Breast epithelium (tissue), 3 donors: ENCODE results near the gene RAMP1.

Source experiments
- POLR2A ChIP-seq: fragments of 450-650 bp; IDR thresholded peaks from one replicate; pipeline ENCODE4 v1.6.1; 2016; ENCODE audit warnings: antibody characterized with exemption, mild to moderate bottlenecking, moderate library complexity
- POLR2AphosphoS5 ChIP-seq, 3 donors: sonication (generic); formaldehyde crosslinking; IDR thresholded peaks; one replicate each; pipeline ENCODE4 v1.6.1; 2017; ENCODE audit warnings: antibody characterized with exemption in 3 of 3
- TF ChIP-seq, protein P1 (sequence below), 3 donors: fragments of 450-650 bp; IDR thresholded peaks; one replicate each; pipeline ENCODE4 v1.5.1; 2016 to 2017; ENCODE audit warnings: antibody characterized with exemption in 3 of 3, mild to moderate bottlenecking in 3 of 3, moderate library complexity in 3 of 3

DNA sequence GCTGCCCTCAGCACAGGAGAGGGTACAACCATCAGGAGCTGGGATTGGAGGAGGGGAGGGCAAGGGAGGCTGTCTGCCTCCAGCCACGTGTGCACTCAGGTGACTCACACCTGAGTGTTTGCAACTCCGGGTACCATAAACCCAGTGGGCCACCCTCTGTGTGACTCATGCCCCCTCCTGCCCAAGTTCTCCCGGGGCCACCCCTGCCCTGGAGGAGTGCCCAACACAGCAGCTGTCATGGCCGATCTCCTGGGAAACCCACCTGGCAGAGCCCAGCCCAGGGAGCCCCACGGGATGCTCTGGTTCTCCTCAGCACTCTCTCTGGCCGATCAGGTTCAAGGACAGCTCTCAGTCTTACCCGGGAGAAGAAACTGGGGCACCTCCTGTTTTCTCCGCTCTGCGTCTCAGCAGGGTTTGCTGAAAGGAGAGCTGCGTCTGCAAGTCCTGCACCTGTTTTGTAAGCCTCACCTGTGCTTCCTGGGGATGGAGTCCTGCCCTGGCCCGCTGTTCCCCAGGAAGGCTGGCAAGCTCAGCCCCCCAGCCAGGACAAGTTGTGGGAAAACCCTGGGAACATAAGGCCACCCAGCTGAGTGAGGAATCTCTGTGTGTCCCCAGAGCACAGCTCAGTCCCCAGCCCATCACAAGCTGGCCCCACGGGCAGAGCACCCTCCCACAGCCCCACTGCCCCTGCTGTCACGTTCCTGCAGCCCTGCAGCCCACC is 63.4 kb downstream of the RAMP1 start:
- TF ChIP-seq, protein P1, sequence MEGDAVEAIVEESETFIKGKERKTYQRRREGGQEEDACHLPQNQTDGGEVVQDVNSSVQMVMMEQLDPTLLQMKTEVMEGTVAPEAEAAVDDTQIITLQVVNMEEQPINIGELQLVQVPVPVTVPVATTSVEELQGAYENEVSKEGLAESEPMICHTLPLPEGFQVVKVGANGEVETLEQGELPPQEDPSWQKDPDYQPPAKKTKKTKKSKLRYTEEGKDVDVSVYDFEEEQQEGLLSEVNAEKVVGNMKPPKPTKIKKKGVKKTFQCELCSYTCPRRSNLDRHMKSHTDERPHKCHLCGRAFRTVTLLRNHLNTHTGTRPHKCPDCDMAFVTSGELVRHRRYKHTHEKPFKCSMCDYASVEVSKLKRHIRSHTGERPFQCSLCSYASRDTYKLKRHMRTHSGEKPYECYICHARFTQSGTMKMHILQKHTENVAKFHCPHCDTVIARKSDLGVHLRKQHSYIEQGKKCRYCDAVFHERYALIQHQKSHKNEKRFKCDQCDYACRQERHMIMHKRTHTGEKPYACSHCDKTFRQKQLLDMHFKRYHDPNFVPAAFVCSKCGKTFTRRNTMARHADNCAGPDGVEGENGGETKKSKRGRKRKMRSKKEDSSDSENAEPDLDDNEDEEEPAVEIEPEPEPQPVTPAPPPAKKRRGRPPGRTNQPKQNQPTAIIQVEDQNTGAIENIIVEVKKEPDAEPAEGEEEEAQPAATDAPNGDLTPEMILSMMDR (IDR thresholded peaks at IDR 0.05) = no peak
- TF ChIP-seq POLR2A (no peak), POLR2AphosphoS5 (IDR thresholded peaks at IDR 0.05) (no peak)
